8988T (cell line): ENCODE measurements around the gene NRAP.

Experiments
- DNase-seq: peaks from one replicate; pipeline ENCODE4 v3.0.0; 2011

NRAP gene

DNA sequence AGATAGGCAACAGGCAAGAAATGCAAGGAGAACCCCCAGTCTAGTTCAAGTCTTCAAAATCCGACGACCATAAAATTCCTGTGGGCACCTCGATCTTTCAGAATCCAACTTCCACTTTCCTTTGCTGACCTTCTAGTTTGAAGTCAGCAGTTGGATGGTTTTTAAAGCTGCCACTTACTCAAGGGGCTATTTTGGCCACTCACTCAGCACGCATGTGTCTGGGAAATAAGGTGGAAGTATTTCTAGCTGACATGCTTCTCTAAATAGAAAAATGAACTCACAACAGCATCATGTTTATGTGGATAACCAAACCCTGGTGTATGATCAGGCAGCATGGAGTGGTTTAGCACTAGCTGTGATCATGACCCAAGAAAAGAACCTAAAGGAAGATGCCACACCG is at the start of gene NRAP:
TSS of gene NRAP (minus strand) at position 134 of the 400 bp plus-strand sequence. CDS start 159 bp downstream, outside the sequence.
- DNase-seq = no peak

- no peak for DNase-seq
Observed at GRCh38 chr10:113713640-113713982, 49.8 kb upstream of the NRAP start.

GRCh38 chr10:113712755-113713639 is 49.2 kb upstream of the NRAP start:
- DNase-seq = no peak

- DNase-seq = no peak
Observed at GRCh38 chr10:113712024-113712423, 48.2 kb upstream of the NRAP start.

GRCh38 chr10:113711142-113711541 is 47.3 kb upstream of the NRAP start:
- DNase-seq = no peak

- no peak for DNase-seq
Observed at GRCh38 chr10:113709221-113709838, 45.5 kb upstream of the NRAP start.

- no peak for DNase-seq
Observed at GRCh38 chr10:113708640-113709039, 44.8 kb upstream of the NRAP start.

DNA sequence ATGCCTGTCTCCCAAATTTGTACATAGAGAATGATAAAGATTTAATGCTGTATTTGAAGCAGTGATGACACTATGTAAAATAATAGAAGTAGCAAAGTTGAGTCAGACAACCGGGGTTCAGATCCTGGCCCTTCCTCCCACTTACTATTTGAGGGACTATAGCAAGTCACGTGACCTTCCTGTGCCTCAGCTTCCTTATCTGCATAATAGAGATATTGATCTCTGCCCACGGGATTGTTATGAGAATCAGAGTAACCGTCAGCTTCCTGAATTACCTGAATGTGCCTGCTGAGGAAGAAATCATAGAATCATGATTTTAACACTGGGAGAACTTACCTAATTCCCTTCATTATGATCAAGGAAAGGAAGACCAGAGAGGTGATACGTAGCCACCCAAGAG is 42.8 kb upstream of the NRAP start:
- DNase-seq = no peak

DNA sequence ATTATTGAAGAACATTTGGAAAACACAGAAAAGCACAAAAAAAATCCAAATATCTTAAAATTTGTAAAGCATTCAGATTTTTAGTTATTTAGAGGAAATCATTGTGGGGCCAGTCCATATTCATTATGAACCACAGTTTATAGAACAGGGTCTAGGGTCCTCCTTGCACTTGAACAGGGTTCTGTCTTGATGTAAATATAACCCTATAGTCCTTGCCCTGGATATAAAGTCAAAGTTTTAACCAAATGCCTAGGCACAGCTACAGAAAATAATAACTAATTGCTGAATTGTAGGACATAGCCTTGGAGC is 41.5 kb upstream of the NRAP start:
- no peak for DNase-seq

- DNase-seq = no peak
Observed at GRCh38 chr10:113704637-113705343, 40.9 kb upstream of the NRAP start.

GRCh38 chr10:113697595-113697994 is 33.8 kb upstream of the NRAP start:
- DNase-seq = no peak

DNA sequence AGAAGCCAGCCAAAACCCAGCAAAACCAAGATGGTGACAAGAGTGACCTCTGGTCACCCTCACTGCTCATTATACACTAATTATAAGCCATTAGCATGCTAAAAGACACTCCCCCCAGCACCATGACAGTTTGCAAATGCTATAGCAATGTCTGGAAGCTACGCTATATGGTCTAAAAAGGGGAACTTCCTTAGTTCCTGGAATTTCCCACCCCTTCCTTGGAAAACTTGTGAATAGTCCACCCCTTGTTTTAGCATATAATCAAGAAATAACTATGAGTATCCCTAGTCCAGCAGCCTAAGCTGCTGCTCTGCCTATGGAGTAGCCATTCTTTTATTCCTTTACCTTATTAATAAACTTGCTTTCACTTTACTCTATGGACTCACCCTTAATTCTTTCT is 31.9 kb upstream of the NRAP start:
- DNase-seq = no peak

DNA sequence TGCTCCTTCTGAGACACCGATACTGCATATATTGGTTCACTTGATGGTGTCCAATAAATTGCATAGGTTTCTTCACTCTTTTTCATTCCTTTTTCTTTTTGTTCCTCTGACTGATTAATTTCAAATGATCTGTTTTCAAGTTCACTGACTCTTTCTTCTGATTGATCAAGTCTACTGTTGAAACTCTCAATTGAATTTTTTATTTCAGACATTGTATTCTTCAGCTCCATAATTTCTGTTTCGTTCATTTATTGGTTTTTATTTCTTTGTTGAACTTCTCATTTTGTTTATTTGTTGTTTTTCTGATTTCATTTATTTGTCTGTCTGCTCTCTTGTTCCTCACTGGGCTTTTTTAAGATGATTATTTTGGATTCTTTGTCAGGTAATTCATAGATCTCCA is 29.5 kb upstream of the NRAP start:
- DNase-seq = no peak

- no peak for DNase-seq
Observed at GRCh38 chr10:113692271-113692670, 28.4 kb upstream of the NRAP start.

GRCh38 chr10:113691381-113691780 is 27.5 kb upstream of the NRAP start:
- no peak for DNase-seq

DNA sequence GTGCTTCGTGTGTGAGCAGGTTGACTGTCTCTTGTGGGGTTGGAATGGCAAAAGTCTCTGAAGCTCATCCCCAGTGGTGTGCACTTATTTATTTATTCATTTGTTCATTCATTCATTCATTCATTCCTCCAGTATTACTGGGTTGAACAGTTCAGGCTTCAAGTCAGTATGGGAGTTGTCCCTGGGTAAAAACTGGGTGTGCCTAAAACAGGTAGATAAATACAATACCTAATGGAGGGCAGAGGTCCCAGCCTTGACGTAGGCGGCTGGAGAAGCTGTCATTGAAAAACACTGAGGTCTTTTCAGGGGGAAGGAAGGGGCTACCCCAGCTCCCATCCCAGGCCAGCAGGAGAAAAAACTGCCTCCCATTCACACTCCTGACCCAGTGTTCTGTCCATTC is 26.9 kb upstream of the NRAP start:
- DNase-seq = no peak

- DNase-seq = no peak
Observed at GRCh38 chr10:113689574-113689973, 25.7 kb upstream of the NRAP start.

GRCh38 chr10:113689057-113689456 is 25.2 kb upstream of the NRAP start:
- no peak for DNase-seq

DNA sequence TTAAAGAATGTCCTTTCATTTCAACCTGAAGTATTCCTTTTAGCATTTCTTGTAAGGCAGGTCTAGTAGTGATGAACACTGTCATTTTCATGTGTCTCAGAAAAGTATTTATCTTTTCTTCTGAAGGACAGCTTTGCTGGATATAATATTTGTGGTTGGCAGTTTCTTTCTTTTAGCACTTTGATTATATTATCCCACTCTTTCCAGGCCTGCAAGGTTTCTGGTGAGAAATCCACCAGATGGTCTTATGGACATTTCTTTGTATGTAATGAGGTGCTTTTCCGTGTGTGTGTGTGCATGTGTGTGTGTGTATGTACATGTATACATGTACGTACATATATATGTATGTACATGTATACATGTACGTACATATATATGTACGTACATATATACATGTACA is 23.2 kb upstream of the NRAP start:
- no peak for DNase-seq

DNA sequence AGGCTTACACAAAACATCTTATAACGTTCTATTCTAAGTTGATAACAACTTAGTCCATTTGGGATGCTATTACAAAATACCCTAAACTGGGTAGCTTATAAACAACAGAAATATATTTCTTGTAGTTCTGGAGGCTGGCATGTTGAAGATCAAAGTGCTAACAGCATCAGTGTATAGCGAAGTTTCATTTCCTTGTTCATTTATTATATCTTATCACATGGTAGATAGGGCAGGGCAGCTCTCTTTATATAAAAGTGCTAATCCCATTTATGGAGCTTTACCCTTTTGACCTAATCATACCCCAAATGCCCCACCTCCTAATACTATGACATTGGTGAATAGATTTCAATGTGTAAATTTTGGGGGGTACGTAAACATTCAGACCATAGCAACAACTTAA is 22.2 kb upstream of the NRAP start:
- no peak for DNase-seq

GRCh38 chr10:113683300-113683699 is 19.5 kb upstream of the NRAP start:
- no peak for DNase-seq

DNA sequence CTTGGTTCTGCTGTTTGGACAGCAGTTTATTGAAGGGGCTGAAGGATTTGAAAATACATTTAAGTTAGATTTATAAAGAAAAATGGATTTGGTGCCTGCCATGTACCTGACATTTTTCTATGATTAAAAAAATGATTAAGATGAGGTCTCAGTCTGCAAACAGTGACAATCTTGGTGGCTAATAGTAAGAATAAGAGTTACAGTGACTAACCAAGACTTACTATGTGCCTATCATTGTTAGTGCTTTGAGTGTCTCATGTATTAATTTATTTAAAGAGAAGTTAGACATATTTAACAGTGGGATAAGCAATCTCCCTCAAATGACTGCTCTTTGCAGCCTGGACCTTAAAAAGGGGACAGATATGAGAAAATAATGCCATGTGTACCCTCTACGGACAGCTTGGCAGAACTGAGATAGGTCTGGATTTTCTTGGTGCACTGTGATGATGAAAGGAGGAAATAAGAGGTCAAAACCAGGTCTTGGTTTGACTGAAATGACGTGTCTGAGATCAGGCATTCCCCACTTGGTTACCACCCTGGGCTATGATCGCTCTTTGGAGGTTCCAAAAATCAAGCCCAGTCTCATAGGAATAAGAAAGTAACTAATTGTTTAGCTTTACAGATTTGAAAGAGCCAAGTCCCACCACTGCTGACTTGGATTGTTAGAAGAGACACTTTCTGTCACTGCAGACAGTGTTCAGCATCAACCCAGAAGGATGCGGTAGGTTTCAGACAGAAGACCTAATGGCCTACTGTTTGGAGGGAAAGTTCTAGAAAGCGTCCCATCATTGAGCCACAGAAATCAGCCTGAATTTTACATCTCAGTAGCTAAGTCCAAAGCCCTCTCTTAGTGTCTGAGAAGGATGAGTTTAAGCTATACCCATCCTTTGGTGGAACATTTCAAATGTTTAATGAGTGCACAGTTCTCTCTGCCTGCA is 18.0 kb upstream of the NRAP start:
- no peak for DNase-seq
